Large intestine (tissue), 3 donors: ENCODE measurements around the gene C3orf20. TPM values are rescaled to one million over a fixed set of nuclear protein-coding genes. Genes with fewer than 3 reads are reported as not detected.

ENCODE experiments used
- DNase-seq, 2 donors: peaks; one replicate each; pipeline versions ENCODE4 v3.0.0 to v3.0.0-alpha.2; 2013
- H3K27ac ChIP-seq: one replicate; pipeline ENCODE4 v1.5.1; 2013; ENCODE audit warnings: low read length
- H3K27me3 ChIP-seq: 2 replicates; pipeline ENCODE4 v1.6.1; 2013; ENCODE audit warnings: low read length; ENCODE audit not compliant: control insufficient read depth, insufficient read depth
- H3K36me3 ChIP-seq: 2 replicates; pipeline ENCODE4 v1.6.1; 2013; ENCODE audit warnings: low read length; ENCODE audit not compliant: control insufficient read depth, insufficient read depth
- H3K4me1 ChIP-seq: one replicate; pipeline ENCODE4 v1.6.1; 2013; ENCODE audit warnings: low read length; ENCODE audit not compliant: control insufficient read depth, insufficient read depth
- H3K4me3 ChIP-seq: one replicate; pipeline ENCODE4 v1.5.1; 2013; ENCODE audit warnings: low read length
- H3K9me3 ChIP-seq: one replicate; pipeline ENCODE4 v1.6.1; 2013; ENCODE audit warnings: mild to moderate bottlenecking, low read depth, low read length, moderate library complexity; ENCODE audit not compliant: control insufficient read depth
- WGBS: methylation state at CpG from one replicate; pipeline ENCODE4 v1.1.5; 2013; ENCODE audit warnings: low lambda C conversion rate; ENCODE audit not compliant: insufficient coverage; 5-methylcytosine and 5-hydroxymethylcytosine counted together
- polyA plus RNA-seq: library from polyadenylated mRNA; unstranded; fragments of 120-200 nt; gene quantifications from one replicate; pipeline ENCODE4 v1.2.1, GENCODE V29; 2013

Gene C3orf20
- polyA plus RNA-seq, 1 donor = not detected

- WGBS = no CpG with 5 or more reads among the region's 1 CpG
- H3K9me3 ChIP-seq = no peaks in the 10 kb centered on the region
- no peaks in the 10 kb centered on the region for H3K36me3 ChIP-seq
- H3K4me1 ChIP-seq = no peaks in the 10 kb centered on the region
- no peaks in the 10 kb centered on the region for H3K27me3 ChIP-seq
- no peak overlapping the region for H3K27ac ChIP-seq
- H3K4me3 ChIP-seq = no peak overlapping the region
- DNase-seq = no peak
Measured at GRCh38 chr3:14699643-14700042, 24.7 kb downstream of the C3orf20 start.

DNA sequence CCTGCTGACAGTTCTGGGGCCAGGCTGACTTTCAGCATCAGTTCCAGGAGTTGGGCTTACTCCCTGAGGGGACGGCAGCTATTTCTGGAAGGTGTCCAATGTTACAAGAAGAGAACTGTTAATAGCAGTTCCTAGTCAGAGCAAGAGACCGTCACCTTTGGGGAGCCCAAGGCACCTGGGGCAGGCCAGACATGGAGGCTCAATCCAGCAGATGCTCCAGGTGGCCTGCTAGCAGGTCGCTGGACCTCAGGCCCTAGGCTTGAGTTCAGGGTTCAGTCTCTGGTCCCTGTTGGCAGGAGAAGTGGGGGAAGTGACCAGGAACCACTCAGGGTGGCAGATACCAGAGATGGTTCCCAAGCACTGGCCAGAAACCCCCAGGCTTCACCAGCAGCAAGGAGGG is 25.9 kb downstream of the C3orf20 start:
- Histone ChIP-seq H3K27me3 (no peaks in the 10 kb centered on the region), H3K4me1 (no peaks in the 10 kb centered on the region), H3K4me3 (no peak overlapping the region), H3K36me3 (no peaks in the 10 kb centered on the region), H3K27ac (no peak overlapping the region), H3K9me3 (no peaks in the 10 kb centered on the region)
- no peak for DNase-seq
- WGBS = no CpG with 5 or more reads among the region's 3 CpGs

DNA sequence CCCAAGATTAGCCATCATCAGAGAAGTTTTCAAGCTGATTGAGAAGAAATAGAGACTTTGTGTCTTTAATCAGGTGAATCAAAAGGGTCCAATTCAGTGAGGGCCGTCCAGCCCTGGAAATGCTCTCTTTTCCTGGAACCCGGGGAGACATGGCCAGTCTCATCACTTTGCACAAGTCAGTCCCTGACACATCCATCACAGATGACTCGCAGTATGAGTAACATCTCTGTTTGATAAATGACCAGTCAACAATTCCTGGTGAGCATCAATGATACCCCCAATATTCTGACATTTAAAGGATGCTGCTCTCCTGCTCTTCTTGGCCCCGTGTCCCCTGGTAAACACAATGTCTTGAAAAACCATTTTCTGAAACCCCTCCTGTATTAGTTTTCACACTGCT is 26.7 kb downstream of the C3orf20 start:
- Histone ChIP-seq H3K27me3 (no peaks in the 10 kb centered on the region), H3K27ac (no peak overlapping the region), H3K4me3 (no peak overlapping the region), H3K36me3 (no peaks in the 10 kb centered on the region), H3K4me1 (no peaks in the 10 kb centered on the region), H3K9me3 (no peaks in the 10 kb centered on the region)
- DNase-seq = no peak
- no CpG with 5 or more reads among the region's 4 CpGs for WGBS

GRCh38 chr3:14703128-14703750 is 28.3 kb downstream of the C3orf20 start:
- no CpG with 5 or more reads among the region's 9 CpGs for WGBS
- no peaks in the 10 kb centered on the region for H3K9me3 ChIP-seq
- H3K4me3 ChIP-seq = no peak overlapping the region
- DNase-seq = no peak
- H3K36me3 ChIP-seq = no peaks in the 10 kb centered on the region
- no peaks in the 10 kb centered on the region for H3K4me1 ChIP-seq
- no peak overlapping the region for H3K27ac ChIP-seq
- no peaks in the 10 kb centered on the region for H3K27me3 ChIP-seq

DNA sequence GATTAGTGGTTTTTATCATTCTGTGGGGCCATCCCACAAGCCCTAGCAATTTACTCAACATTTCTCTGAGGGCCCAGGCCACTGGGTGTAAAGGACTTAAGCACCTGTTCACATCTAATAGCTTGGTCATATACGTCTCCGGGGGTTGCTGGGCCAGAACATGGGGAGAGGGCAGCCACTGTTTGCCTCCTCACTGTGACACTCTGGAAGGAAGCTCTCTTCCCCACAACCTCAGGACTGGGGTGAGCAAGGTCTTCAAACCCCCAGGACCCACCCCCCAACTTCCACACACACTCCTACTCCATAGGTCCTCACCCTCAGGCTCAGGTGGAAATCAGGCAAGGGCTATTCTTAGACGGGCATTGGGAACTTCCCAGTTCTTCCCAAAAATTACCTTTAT is 28.9 kb downstream of the C3orf20 start:
- WGBS = no CpG with 5 or more reads among the region's 3 CpGs
- Histone ChIP-seq H3K27ac (no peak overlapping the region), H3K27me3 (no peaks in the 10 kb centered on the region), H3K4me1 (no peaks in the 10 kb centered on the region), H3K9me3 (no peaks in the 10 kb centered on the region), H3K36me3 (no peaks in the 10 kb centered on the region), H3K4me3 (no peak overlapping the region)
- no peak for DNase-seq

GRCh38 chr3:14706096-14706495 is 31.2 kb downstream of the C3orf20 start:
- Histone ChIP-seq H3K36me3 (no peaks in the 10 kb centered on the region), H3K4me3 (no peak overlapping the region), H3K4me1 (no peaks in the 10 kb centered on the region), H3K9me3 (no peaks in the 10 kb centered on the region), H3K27me3 (no peaks in the 10 kb centered on the region), H3K27ac (no peak overlapping the region)
- DNase-seq = no peak
- no CpG with 5 or more reads among the region's 5 CpGs for WGBS

DNA sequence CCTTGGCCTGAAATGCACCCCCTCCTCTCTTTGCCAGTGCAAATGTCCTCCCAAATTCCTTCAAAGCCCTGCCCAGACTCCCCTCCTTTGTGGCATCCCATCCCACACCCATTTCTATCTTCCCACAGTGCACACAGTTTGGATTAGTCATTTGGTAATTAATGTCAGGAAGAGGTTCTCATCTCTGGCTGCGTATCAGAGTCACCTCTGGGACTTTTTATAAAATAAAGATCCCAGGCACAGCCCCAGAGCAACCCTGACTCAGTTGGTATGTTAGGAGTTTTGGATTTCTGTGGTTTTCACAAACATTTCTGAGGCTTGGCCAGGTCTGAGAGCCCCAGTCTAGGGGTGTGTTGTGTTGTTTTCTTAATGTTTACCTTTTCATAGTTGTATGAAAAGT is 41.6 kb downstream of the C3orf20 start:
- Histone ChIP-seq H3K4me3 (no peak overlapping the region), H3K36me3 (no peaks in the 10 kb centered on the region), H3K9me3 (peaks cover 3% of the 10 kb centered on the region), H3K4me1 (no peaks in the 10 kb centered on the region), H3K27ac (no peak overlapping the region), H3K27me3 (no peaks in the 10 kb centered on the region)
- WGBS = no CpG with 5 or more reads among the region's 1 CpG
- DNase-seq = no peak

DNA sequence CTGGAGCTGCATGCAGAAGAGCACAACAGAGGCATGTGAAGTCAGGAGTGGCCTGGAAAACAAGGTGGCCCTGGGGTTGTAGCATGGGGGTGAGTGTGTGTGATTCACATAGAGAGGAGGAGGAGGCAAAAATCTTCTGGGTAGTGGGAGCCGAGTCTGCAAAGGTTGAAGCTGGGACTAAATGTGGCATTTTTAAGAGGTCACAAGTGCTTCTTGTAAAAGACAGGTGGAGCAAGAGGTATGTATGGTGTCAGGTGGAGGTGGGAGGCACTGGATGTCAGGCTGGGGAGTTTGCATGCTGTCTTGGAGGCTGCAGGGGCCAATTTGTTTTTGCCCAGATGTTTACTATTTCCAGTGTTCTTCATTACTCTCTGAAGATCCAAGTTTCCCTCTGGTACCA is 42.4 kb downstream of the C3orf20 start:
- Histone ChIP-seq H3K4me3 (no peak overlapping the region), H3K36me3 (no peaks in the 10 kb centered on the region)
- WGBS = no CpG with 5 or more reads among the region's 1 CpG

GRCh38 chr3:14718539-14718938 is 43.6 kb downstream of the C3orf20 start:
- Histone ChIP-seq H3K36me3 (no peaks in the 10 kb centered on the region), H3K27me3 (no peaks in the 10 kb centered on the region), H3K27ac (no peak overlapping the region), H3K4me1 (no peaks in the 10 kb centered on the region), H3K9me3 (no peaks in the 10 kb centered on the region), H3K4me3 (no peak overlapping the region)
- 75% methylated on average over 1 of the region's 2 CpGs for WGBS
- no peak for DNase-seq

More for the DNA sequence above, 42.4 kb downstream of the C3orf20 start:
- H3K27me3 ChIP-seq = no peaks in the 10 kb centered on the region
- H3K4me1 ChIP-seq = no peaks in the 10 kb centered on the region
- peaks cover 2% of the 10 kb centered on the region for H3K9me3 ChIP-seq
- no peak for DNase-seq
- no peak overlapping the region for H3K27ac ChIP-seq

GRCh38 chr3:14719006-14719405 is 44.1 kb downstream of the C3orf20 start:
- H3K4me1 ChIP-seq = no peaks in the 10 kb centered on the region
- H3K27me3 ChIP-seq = no peaks in the 10 kb centered on the region
- no peak overlapping the region for H3K27ac ChIP-seq
- no peak for DNase-seq
- no peaks in the 10 kb centered on the region for H3K9me3 ChIP-seq
- no peaks in the 10 kb centered on the region for H3K36me3 ChIP-seq
- no CpG with 5 or more reads among the region's 2 CpGs for WGBS
- H3K4me3 ChIP-seq = no peak overlapping the region

- WGBS = 40% methylated on average over 1 of the region's 8 CpGs
- Histone ChIP-seq H3K9me3 (no peaks in the 10 kb centered on the region), H3K4me3 (no peak overlapping the region), H3K27me3 (no peaks in the 10 kb centered on the region), H3K27ac (no peak overlapping the region), H3K36me3 (no peaks in the 10 kb centered on the region), H3K4me1 (no peaks in the 10 kb centered on the region)
- no peak for DNase-seq
Measured at GRCh38 chr3:14721126-14721864, 46.4 kb downstream of the C3orf20 start.
